SK-N-MC (cell line): ENCODE results near the gene ZSCAN5B.

Experiments used
- DNase-seq: peaks from one replicate; pipeline ENCODE4 v3.0.0-alpha.2; 2011; ENCODE audit warnings: low read depth, low spot score
- H3K27ac ChIP-seq: fragments of 200-600 bp; sonication (generic); 2 replicates; pipeline ENCODE4 v1.5.1; 2016; ENCODE audit warnings: mixed run types
- H3K36me3 ChIP-seq: fragments of 200-600 bp; sonication (generic); 2 replicates; pipeline ENCODE4 v1.6.1; 2017; ENCODE audit warnings: antibody characterized with exemption, low read length, mixed read lengths; ENCODE audit not compliant: insufficient read depth
- H3K4me3 ChIP-seq: fragments of 200-600 bp; sonication (generic); 2 replicates; pipeline ENCODE4 v1.5.1; 2016
- H3K9ac ChIP-seq: fragments of 200-600 bp; sonication (generic); 2 replicates; pipeline ENCODE4 v1.8.0; 2017; ENCODE audit warnings: mixed run types, mixed read lengths; ENCODE audit not compliant: insufficient read length
- H3K9me3 ChIP-seq: fragments of 200-600 bp; sonication (generic); 2 replicates; pipeline ENCODE4 v1.6.1; 2017; ENCODE audit warnings: low read depth, mild to moderate bottlenecking, antibody characterized with exemption, low read length, moderate library complexity, mixed read lengths
- EZH2 ChIP-seq: fragments of 200-600 bp; sonication (generic); IDR thresholded peaks from one replicate; pipeline ENCODE4 v1.6.1; 2017; ENCODE audit warnings: antibody characterized with exemption
- FOXP2 ChIP-seq: optimal IDR thresholded peaks from 2 replicates; pipeline ENCODE3; 2011; ENCODE audit warnings: mild to moderate bottlenecking, moderate library complexity; ENCODE audit not compliant: insufficient read depth; ENCODE audit errors: extremely low read length, control extremely low read depth
- POLR2AphosphoS5 ChIP-seq: IDR thresholded peaks from 2 replicates; pipeline ENCODE4 v1.6.1; 2012; ENCODE audit warnings: mild to moderate bottlenecking, low read depth, low read length, borderline replicate concordance

The ZSCAN5B gene

DNA sequence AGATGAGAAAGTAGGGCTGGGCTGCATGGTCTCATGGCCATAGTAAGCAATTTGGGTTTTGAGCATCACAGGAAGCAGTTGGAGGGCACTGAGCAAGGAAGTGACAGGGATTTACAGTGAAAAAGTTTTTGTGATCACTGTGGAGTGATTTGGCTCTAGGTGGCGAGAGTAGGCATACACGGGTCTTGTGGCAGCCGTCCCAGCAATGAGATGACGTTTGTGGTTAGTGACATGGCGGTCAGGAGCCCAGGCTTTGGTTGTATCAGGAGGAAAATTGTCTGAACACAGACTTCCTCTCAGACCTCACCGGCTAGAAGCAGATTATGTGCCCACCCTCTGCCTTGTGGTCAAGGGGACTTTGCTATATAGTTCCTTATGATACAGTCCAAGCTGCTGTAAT, 53.2 kb downstream of the ZSCAN5B start:
- peaks cover 5% of the 10 kb centered on the region; the same call in 1 of the 2 replicates for H3K36me3 ChIP-seq
- no peak for TF ChIP-seq POLR2AphosphoS5
- no peak for TF ChIP-seq FOXP2
- TF ChIP-seq EZH2, result no peak
- no peak overlapping the region for H3K27ac ChIP-seq
- H3K4me3 ChIP-seq, result no peak overlapping the region
- H3K9me3 ChIP-seq, result no peaks in the 10 kb centered on the region
- DNase-seq, result no peak
- no peak overlapping the region for H3K9ac ChIP-seq

DNA sequence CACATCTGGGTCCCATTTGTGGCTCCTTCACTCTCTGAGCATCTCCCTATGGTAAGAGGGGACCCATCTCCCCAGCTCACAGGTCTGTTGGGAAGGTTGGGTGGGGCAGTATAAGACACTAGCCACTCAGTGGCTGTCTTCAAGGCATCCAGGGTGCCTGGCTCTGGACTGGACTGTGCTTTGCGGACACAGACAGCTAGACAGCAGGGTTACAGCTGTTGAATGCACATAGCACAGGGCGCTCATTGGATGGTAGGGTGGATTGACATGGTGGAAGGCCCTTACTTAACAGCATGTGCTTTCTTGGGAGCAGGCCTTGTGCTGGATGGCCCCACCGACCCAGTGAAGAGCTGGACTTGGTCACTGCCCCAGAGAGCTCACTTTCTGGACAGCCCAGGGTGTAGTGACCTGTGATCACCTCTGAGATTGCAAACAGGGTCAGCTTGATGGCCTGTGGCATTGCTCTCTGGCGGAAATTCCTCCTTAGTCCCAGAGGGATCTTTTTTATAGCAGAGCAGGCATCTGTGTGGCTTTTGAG, 54.6 kb downstream of the ZSCAN5B start:
- TF ChIP-seq EZH2 (no peak), FOXP2 (no peak), POLR2AphosphoS5 (no peak)

DNA sequence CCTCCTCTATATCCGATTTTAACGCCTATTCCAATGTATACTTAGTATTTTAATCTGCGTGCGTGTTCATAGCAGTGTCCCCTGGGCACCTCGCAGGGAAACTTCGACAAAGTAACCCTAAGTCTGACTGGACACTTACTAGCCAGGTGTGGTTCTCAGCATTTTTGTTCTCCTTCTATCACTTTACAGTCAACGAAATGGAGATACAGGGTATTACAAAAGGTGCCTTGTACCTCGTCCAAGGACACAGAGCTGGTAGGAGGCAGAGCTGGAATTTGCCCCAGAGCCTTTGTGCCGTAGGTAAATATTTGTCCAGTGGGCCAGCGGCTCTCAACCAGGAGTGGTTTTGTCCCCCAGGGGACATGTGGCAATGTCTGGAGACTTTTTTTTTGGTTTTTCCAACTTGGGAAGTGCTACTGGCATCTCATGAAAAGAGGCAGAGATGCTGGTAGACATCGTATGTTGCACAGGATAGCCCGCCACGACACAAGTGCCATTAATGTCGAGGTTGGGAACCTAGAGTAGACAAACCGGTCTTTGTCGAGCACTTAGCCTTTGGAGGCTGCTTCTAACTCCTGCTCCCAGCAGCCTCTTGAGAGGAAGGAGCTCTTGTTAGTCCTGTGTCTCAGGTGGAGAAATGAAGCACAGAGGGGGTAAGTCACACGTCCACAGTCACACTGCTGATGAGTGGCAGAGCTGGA, 55.3 kb downstream of the ZSCAN5B start:
- peak overlapping the region; percentile 82 for H3K4me3 ChIP-seq
- H3K36me3 ChIP-seq, result no peaks in the 10 kb centered on the region; the same call in 1 of the 2 replicates
- no peak for DNase-seq
- TF ChIP-seq EZH2 (no peak), FOXP2 (no peak), POLR2AphosphoS5 (no peak)
- peak overlapping the region; percentile 59 for H3K9ac ChIP-seq
- 0 out of 2 replicates have a peak overlapping the region, but pooled peaks have one; percentile 42 for H3K27ac ChIP-seq
- no peaks in the 10 kb centered on the region for H3K9me3 ChIP-seq

More for the DNA sequence above, 54.6 kb downstream of the ZSCAN5B start:
- DNase-seq, result no peak
- H3K27ac ChIP-seq, result no peak overlapping the region
- no peaks in the 10 kb centered on the region for H3K9me3 ChIP-seq
- no peak overlapping the region for H3K4me3 ChIP-seq
- H3K36me3 ChIP-seq, result peaks cover 3% of the 10 kb centered on the region; the same call in 1 of the 2 replicates
- H3K9ac ChIP-seq, result no peak overlapping the region

DNA sequence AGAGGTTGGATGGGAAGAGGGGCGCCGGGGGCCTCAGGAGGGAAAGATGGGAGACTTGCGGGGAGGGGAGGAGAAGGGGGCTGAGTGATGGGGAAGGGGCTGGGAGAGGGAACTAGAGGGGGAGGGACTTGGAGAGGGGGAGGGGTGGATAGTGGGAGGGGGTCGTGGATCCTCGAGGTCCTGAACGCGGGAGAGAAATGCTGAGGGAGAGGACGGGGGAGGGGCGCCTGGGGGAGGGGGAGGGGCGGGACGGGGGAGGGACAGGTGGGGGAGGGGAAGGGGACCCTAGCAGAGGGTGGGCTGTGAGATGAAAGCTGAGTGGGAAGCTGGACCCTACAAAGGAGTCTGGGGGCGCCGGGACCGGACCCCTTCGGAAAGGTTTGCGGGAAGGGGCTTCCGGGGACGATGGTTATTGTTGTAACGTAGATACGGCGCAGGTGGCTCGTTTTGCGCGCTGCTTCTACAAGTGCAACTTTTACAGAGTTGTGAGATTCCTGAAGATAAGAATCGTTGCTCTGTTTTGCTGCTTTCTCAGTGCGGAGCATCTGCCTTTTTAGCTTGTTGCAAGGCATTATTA, 56.1 kb downstream of the ZSCAN5B start:
- peak overlapping the region; percentile 82 for H3K4me3 ChIP-seq
- 0 out of 2 replicates have a peak overlapping the region, but pooled peaks have one; percentile 42 for H3K27ac ChIP-seq
- TF ChIP-seq POLR2AphosphoS5 (no peak), EZH2 (no peak), FOXP2 (no peak)
- peak overlapping the region; percentile 59 for H3K9ac ChIP-seq
- no peaks in the 10 kb centered on the region; the same call in 1 of the 2 replicates for H3K36me3 ChIP-seq
- DNase-seq, result no peak
- H3K9me3 ChIP-seq, result no peaks in the 10 kb centered on the region

DNA sequence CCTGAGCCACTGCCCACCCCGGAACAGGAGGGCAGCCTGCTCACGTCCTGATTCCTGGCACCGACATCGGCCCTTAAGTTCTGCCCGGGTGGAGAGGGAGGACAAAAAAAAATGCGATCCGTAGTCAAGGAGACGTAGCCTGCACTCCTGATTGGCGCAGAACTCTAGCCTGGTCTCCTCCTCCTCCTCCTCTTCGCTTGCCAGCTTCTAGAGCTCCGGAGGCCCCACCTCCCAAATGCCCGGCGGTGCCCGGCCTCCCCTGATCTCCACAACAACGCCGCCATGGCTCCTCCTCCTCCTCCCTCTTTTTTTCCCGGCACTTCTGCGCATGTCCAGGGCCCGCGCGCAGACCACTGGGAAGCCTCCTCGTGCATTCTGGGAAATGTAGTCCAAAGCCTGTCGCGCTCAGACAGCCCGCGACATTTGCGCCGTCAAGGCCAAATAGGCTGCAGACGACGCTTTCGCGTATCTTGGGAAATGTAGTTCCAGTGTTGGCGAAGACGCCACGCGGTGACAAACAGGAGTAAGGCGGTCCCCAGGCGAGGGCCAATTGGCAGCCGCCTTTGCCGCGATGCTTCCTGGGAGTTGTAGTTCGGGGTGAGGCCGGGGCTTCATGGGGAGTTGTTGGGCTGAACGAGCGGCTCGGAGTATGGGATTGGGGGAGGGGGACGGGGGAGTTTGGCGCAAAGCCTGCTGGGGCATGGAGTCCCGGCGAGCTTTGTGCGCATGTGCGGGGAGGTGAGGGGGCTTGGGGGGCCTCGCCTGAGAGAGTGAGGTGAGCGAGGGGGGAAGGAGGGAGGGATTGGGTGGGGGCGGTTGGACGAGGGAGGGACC, 56.8 kb downstream of the ZSCAN5B start, which contains the start of gene ZNF444:
Gene ZNF444, plus strand, starts transcription at position 705 of the 834 bp plus-strand sequence. CDS start 5,625 bp downstream, outside the sequence.
- Histone ChIP-seq H3K27ac (peak within 1 kb of the TSS; percentile 95), H3K9ac (peak within 1 kb of the TSS; percentile 76), H3K36me3 (no peaks in the 10 kb centered on the region; the same call in 1 of the 2 replicates), H3K4me3 (peak within 1 kb of the TSS; percentile 82), H3K9me3 (no peaks in the 10 kb centered on the region)
- TF ChIP-seq FOXP2 (no peak), EZH2 (no peak), POLR2AphosphoS5 (peak; percentile 64; the same call in 1 of the 2 replicates)
- DNase-seq, result peak; percentile 93

DNA sequence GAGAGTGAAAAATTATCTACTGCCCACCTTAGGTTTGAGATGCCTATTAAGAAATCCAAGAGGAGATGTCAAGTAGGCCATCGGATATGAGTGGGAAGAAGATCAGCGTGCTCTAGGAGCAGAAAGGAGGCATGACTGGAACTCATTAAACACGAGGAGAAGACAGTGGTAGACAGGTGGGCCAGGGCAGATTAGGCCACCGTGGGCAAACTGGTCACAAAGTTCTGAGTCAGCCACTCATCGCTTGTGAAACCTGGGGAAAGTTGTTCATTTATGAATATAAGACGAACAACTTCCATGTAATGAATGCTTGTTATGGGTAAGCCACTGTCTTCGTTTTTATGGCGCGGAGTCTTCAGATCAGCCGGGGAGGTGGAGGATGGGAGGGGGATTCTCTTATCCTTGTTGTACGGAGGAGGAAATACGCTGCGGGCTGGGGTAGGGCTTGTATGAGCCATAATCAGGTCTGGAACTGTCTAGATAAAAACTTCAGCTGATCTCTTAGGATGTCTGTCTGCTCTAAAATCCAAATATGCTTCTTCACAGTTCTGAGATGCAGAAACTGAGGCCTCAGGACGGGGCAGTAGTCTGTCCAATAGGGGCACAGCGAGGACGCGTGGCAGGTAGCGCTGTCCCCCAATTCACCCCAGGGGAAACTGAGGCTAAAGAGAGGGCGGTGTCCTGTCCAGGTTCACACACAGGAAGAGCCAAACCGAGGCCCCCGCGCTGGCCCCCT, 57.6 kb downstream of the ZSCAN5B start:
- no peak for DNase-seq
- no peak for TF ChIP-seq FOXP2
- TF ChIP-seq POLR2AphosphoS5, result no peak
- no peak for TF ChIP-seq EZH2
- H3K4me3 ChIP-seq, result peak overlapping the region; percentile 82

More for the DNA sequence above, 57.6 kb downstream of the ZSCAN5B start:
- peak overlapping the region; percentile 46 for H3K9ac ChIP-seq
- H3K9me3 ChIP-seq, result no peaks in the 10 kb centered on the region
- H3K36me3 ChIP-seq, result no peaks in the 10 kb centered on the region
- H3K27ac ChIP-seq, result no peak overlapping the region
